ENCODE results near the gene MGARP. TPM values are rescaled to one million over a fixed set of nuclear protein-coding genes. Genes with fewer than 3 reads are reported as not detected.

Gene MGARP
- total RNA-seq, 2 experiments from 2014 or later: 2.6 TPM; not detected in 1

DNA sequence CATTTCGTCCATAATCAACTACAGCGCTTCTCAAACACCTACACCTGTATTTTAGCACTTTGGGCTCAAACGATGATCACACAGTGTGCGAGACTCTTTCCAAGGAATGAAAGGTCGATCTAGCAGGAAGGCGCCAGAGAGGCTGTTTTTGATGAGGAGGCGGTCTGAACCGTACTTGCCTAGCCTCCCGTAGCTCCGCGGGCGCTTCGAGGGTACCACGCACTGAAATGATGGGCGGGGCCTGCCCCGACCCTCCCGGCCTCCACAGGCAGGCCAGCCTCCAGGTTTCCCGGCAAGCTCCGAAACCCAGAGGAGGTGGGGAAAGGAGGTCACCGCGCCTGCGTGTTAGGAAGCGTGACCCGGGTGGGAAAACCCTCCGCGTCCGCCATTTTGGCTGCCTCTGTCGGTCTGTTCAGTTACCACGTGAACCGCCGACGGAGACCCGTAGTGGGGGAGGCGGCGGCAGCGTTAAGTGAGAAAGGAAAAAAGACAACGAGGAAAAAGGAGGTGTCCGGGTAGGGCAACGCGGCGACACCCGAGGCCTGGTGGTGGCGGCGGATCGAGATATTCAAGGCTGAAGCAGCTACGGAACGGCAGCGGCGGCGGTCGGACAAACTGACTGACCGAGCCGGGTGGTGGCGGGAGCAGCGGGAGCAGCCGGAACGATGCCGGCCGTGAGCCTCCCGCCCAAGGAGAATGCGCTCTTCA is 21.2 kb upstream of the MGARP start, which contains the start of gene NAA15:
NAA15 (plus strand) TSS at position 393 of the 708 bp plus-strand sequence; CDS start at position 666, 273 bp downstream.
- Histone ChIP-seq H3K79me2 (ENCODE audit: insufficient read depth, low read depth, low read length) (peaks cover 83% of the 10 kb centered on the region), H3K4me2 (ENCODE audit: low read length) (peak within 1 kb of the TSS; percentile 94), H3K4me3 (ENCODE audit: low read depth, low read length, poor library complexity, severe bottlenecking) (peak within 1 kb of the TSS; percentile 84), H3K4me1 (ENCODE audit: insufficient read depth, low read length, poor library complexity, severe bottlenecking) (peaks cover 38% of the 10 kb centered on the region), H3K36me3 (ENCODE audit: insufficient read depth, low read length) (peaks cover 44% of the 10 kb centered on the region), H2AFZ (ENCODE audit: low read length) (peak within 1 kb of the TSS; percentile 73; the same call in 1 of the 2 replicates), H3K27ac (ENCODE audit: low read depth, low read length, poor library complexity, severe bottlenecking) (peak within 1 kb of the TSS; percentile 89), H3K9me3 (ENCODE audit: low read length) (peaks cover 18% of the 10 kb centered on the region; the same call in 1 of the 2 replicates), H4K20me1 (ENCODE audit: insufficient read depth, low read length) (peaks cover 19% of the 10 kb centered on the region), H3K9me2 (ENCODE audit: insufficient read depth, low read length) (no peaks in the 10 kb centered on the region)
- ChIA-PET POLR2A (interaction anchor here (0.6 to 3.0 kb wide), 20 partner anchors 8 to 1478 kb away, joined by 3 to 15 read pairs (median 5); partner anchors contain the start of gene ELF2), CTCF (ENCODE audit: unreplicated experiment) (interaction anchor here (1.5 to 2.8 kb wide), 3 partner anchors 11 to 83 kb away, joined by 3 to 8 read pairs (median 4); no protein-coding TSS in a partner anchor)
- no TSS peak for BruUV-seq (replicated peaks)
- DNase-seq (ENCODE audit: low spot score): peak; percentile 99
- intact Hi-C loops (cut with micrococcal nuclease; ENCODE audit: unreplicated experiment): loop anchor here (2.0 kb wide), 3 partner anchors 40 to 216 kb away; no protein-coding TSS in a partner anchor
- TF ChIP-seq, protein P1, sequence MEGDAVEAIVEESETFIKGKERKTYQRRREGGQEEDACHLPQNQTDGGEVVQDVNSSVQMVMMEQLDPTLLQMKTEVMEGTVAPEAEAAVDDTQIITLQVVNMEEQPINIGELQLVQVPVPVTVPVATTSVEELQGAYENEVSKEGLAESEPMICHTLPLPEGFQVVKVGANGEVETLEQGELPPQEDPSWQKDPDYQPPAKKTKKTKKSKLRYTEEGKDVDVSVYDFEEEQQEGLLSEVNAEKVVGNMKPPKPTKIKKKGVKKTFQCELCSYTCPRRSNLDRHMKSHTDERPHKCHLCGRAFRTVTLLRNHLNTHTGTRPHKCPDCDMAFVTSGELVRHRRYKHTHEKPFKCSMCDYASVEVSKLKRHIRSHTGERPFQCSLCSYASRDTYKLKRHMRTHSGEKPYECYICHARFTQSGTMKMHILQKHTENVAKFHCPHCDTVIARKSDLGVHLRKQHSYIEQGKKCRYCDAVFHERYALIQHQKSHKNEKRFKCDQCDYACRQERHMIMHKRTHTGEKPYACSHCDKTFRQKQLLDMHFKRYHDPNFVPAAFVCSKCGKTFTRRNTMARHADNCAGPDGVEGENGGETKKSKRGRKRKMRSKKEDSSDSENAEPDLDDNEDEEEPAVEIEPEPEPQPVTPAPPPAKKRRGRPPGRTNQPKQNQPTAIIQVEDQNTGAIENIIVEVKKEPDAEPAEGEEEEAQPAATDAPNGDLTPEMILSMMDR (conservative IDR thresholded peaks at IDR 0.05; ENCODE audit: low read length): no peak
- TF ChIP-seq EZH2phosphoT487 (IDR thresholded peaks at IDR 0.05; ENCODE audit: borderline replicate concordance, low read depth, low read length): no peak

DNA sequence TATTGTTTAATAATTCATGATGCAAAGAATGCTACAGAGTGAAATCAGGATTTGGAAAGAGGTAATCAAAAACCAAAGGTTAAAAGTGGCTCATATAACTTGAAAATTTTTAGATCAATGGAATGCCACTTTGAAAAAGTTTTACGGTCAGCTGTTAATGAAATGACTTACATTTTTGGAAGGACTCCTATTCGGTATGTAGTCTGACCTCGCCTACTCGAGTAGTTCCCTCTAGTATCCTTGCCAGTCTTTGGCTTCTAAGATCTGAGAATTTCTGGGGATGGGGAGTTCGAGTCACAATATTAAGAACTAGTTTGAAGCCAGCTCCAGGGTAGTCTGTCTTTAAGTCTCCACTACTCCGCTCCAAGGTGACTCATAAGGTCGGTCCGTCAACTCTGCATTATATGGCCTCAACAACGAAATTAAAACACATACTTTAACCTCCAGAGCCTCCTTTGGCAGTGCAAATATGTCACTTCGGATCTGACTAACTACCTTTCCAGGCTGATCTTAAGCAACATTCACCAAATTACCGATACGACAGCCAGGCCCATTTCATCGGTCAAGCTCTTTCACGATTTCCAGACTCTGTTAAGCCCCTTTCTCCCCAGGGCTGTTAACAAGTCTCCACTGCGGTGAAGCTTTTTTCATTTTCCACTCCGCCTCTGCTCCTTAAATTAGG is 20.5 kb upstream of the MGARP start:
- intact Hi-C loops (cut with micrococcal nuclease; ENCODE audit: unreplicated experiment): loop anchor here (2.0 kb wide), 3 partner anchors 40 to 216 kb away; no protein-coding TSS in a partner anchor
- peak; percentile 54 for DNase-seq (ENCODE audit: low spot score)
- peaks cover 37% of the 10 kb centered on the region for H3K36me3 ChIP-seq (ENCODE audit: insufficient read depth, low read length)
- TSS peak; percentile 82 for BruUV-seq (replicated peaks)
- H3K27ac ChIP-seq (ENCODE audit: low read depth, low read length, poor library complexity, severe bottlenecking): peak overlapping the region; percentile 89
- TF ChIP-seq, protein P1 (conservative IDR thresholded peaks at IDR 0.05; ENCODE audit: low read length): no peak
- TF ChIP-seq EZH2phosphoT487 (IDR thresholded peaks at IDR 0.05; ENCODE audit: borderline replicate concordance, low read depth, low read length): no peak
- peak overlapping the region; percentile 84 for H3K4me3 ChIP-seq (ENCODE audit: low read depth, low read length, poor library complexity, severe bottlenecking)
- peaks cover 13% of the 10 kb centered on the region; the same call in 1 of the 2 replicates for H3K9me3 ChIP-seq (ENCODE audit: low read length)
- peaks cover 76% of the 10 kb centered on the region for H3K79me2 ChIP-seq (ENCODE audit: insufficient read depth, low read depth, low read length)
- ChIA-PET CTCF (ENCODE audit: unreplicated experiment) (interaction anchor here (1.5 to 2.8 kb wide), 3 partner anchors 11 to 82 kb away, joined by 3 to 8 read pairs (median 4); no protein-coding TSS in a partner anchor), POLR2A (interaction anchor here (0.6 to 3.0 kb wide), 23 partner anchors 9 to 259 kb away, joined by 3 to 15 read pairs (median 5); partner anchors contain the start of gene ELF2)
- H3K4me2 ChIP-seq (ENCODE audit: low read length): peak overlapping the region; percentile 82
- H2AFZ ChIP-seq (ENCODE audit: low read length): peak overlapping the region; percentile 73; the same call in 1 of the 2 replicates
- peaks cover 19% of the 10 kb centered on the region for H4K20me1 ChIP-seq (ENCODE audit: insufficient read depth, low read length)
- H3K9me2 ChIP-seq (ENCODE audit: insufficient read depth, low read length): no peaks in the 10 kb centered on the region
- H3K4me1 ChIP-seq (ENCODE audit: insufficient read depth, low read length, poor library complexity, severe bottlenecking): peaks cover 37% of the 10 kb centered on the region
